Natural killer cell (primary cell): Measurements from ENCODE around the gene SLC35D3. TPM values are rescaled to one million over a fixed set of nuclear protein-coding genes. Genes with fewer than 3 reads are reported as not detected.
A peak's percentile ranks its signal among the peaks of the same experiment; 100 is the strongest.
"Not testable (repeated sequence)": the region's sequence is repeated elsewhere in the genome, so short reads cannot be mapped to it uniquely, and the experiment has no call there.

ENCODE experiments used
- ATAC-seq, 3 donors: fragments of 150-1000 bp in 2 of 3; fragments of 200-7000 bp in 1 of 3; cut with Tn5 transposase; 1 replicate in 1 of 3; 2 replicates in 2 of 3; pipeline ENCODE4 v1.10.0; 2021; ENCODE audit warnings: mild to moderate bottlenecking in 2 of 3, moderate library complexity in 2 of 3
- DNase-seq, 2 donors: peaks; one replicate each; pipeline versions ENCODE4 v3.0.0 to v3.0.0-alpha.2; 2013 to 2021; ENCODE audit warnings: mixed read lengths in 1 of 2
- H3K27ac ChIP-seq: one replicate; pipeline ENCODE4 v1.5.1; 2013; ENCODE audit warnings: mild to moderate bottlenecking, low read length
- H3K27me3 ChIP-seq: one replicate; pipeline ENCODE4 v1.6.1; 2013; ENCODE audit warnings: low read length; ENCODE audit not compliant: control insufficient read depth, insufficient read depth
- H3K36me3 ChIP-seq: one replicate; pipeline ENCODE4 v1.6.1; 2013; ENCODE audit warnings: low read length; ENCODE audit not compliant: control insufficient read depth, insufficient read depth
- H3K4me1 ChIP-seq: one replicate; pipeline ENCODE4 v1.6.1; 2013; ENCODE audit warnings: low read length; ENCODE audit not compliant: control insufficient read depth, insufficient read depth
- H3K4me3 ChIP-seq: one replicate; pipeline ENCODE4 v1.5.1; 2013; ENCODE audit warnings: low read length
- H3K9me3 ChIP-seq: one replicate; pipeline ENCODE4 v1.6.1; 2013; ENCODE audit warnings: low read length; ENCODE audit not compliant: control insufficient read depth, insufficient read depth
- H3K27ac Mint-ChIP-seq, 2 donors: one replicate each; pipeline ENCODE4 v1.8.0; 2022; ENCODE audit warnings: mild to moderate bottlenecking in 2 of 2, mixed read lengths in 2 of 2, moderate library complexity in 1 of 2
- H3K27me3 Mint-ChIP-seq, 2 donors: one replicate each; pipeline ENCODE4 v1.8.0; 2022; ENCODE audit warnings: low read depth in 2 of 2, mixed read lengths in 2 of 2
- H3K36me3 Mint-ChIP-seq: one replicate; pipeline ENCODE4 v1.8.0; 2022; ENCODE audit warnings: mixed read lengths
- H3K4me1 Mint-ChIP-seq, 2 donors: one replicate each; pipeline ENCODE4 v1.8.0; 2022; ENCODE audit warnings: mixed read lengths in 2 of 2
- H3K4me3 Mint-ChIP-seq: one replicate; pipeline ENCODE4 v1.8.0; 2022; ENCODE audit warnings: mild to moderate bottlenecking, moderate library complexity, mixed read lengths
- H3K9me3 Mint-ChIP-seq, 2 donors: one replicate each; pipeline ENCODE4 v1.8.0; 2022; ENCODE audit warnings: mixed read lengths in 2 of 2
- WGBS: methylation state at CpG from one replicate; pipeline ENCODE4 v1.1.7; 2013; ENCODE audit warnings: missing lambda C conversion rate; ENCODE audit not compliant: insufficient coverage; 5-methylcytosine and 5-hydroxymethylcytosine counted together
- intact Hi-C: fragments of 100-400 bp; cut with micrococcal nuclease; formaldehyde crosslinking; loops from one replicate; pipeline ENCODE4 v1.14.2; 2022
- total RNA-seq, 4 donors: library from RNA; stranded (reverse); fragments of 120-200 nt in 1 of 4; gene quantifications; one replicate each; pipeline versions ENCODE4 v1.2.3 to v1.2.4, GENCODE V29; 2013 to 2022
- TF ChIP-seq, protein P1 (sequence below): fragments of 200-600 bp; IDR thresholded peaks from one replicate; pipeline ENCODE4 v1.8.0; 2022; ENCODE audit warnings: antibody characterized with exemption

The SLC35D3 gene, protein sequence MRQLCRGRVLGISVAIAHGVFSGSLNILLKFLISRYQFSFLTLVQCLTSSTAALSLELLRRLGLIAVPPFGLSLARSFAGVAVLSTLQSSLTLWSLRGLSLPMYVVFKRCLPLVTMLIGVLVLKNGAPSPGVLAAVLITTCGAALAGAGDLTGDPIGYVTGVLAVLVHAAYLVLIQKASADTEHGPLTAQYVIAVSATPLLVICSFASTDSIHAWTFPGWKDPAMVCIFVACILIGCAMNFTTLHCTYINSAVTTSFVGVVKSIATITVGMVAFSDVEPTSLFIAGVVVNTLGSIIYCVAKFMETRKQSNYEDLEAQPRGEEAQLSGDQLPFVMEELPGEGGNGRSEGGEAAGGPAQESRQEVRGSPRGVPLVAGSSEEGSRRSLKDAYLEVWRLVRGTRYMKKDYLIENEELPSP
- total RNA-seq, result under 1 TPM in 1 of 3 donors, not detected in 2; 0.28 TPM
- 0.09 TPM for total RNA-seq (2013)

DNA sequence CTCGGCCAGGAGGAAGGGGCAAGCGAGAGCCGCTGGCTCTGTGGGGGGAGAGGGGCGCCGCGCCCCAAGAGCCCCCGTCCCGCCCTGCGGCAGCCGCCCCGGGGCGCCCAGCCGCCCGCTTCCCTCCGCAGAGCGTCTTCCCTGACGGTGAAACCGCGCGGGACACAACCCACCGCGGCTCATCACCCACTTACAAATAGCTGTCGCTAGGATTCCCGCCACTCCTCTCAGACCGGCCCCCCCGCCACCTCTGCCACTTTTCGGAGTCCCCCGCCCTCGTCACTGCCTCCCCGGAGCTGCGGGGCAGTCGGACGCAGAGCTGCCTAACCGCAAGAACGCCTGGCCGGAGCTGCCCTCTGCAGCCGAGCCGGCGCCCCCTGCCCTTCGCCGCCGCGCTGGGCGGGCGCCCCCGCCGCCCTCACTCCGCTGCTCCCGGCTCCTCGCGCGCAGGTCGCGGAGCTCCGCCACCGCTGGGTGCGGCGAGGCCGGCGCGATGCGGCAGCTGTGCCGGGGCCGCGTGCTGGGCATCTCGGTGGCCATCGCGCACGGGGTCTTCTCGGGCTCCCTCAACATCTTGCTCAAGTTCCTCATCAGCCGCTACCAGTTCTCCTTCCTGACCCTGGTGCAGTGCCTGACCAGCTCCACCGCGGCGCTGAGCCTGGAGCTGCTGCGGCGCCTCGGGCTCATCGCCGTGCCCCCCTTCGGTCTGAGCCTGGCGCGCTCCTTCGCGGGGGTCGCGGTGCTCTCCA, at the start of gene SLC35D3:
SLC35D3 (plus strand) TSS at position 366 of the 749 bp plus-strand sequence; CDS start at position 494, 128 bp downstream.
- H3K4me3 ChIP-seq, result peak within 1 kb of the TSS; percentile 14
- Mint-ChIP-seq H3K36me3 (no peaks in the 10 kb centered on the region), H3K27me3 (peaks cover 49 to 50% of the 10 kb centered on the region in 2 donors), H3K9me3 (no peaks in the 10 kb centered on the region), H3K27ac (no peak within 1 kb of the TSS), H3K4me3 (peak within 1 kb of the TSS; percentile 88), H3K4me1 (peaks cover 26 to 37% of the 10 kb centered on the region in 2 donors)
- ATAC-seq (peak; percentile 37 to 53 (median 51)), DNase-seq (peak in 1 of 2 donors; percentile 37)
- H3K9me3 ChIP-seq, result no peaks in the 10 kb centered on the region
- H3K27me3 ChIP-seq, result peaks cover 31% of the 10 kb centered on the region
- H3K4me1 ChIP-seq, result peaks cover 39% of the 10 kb centered on the region
- TF ChIP-seq, protein P1, sequence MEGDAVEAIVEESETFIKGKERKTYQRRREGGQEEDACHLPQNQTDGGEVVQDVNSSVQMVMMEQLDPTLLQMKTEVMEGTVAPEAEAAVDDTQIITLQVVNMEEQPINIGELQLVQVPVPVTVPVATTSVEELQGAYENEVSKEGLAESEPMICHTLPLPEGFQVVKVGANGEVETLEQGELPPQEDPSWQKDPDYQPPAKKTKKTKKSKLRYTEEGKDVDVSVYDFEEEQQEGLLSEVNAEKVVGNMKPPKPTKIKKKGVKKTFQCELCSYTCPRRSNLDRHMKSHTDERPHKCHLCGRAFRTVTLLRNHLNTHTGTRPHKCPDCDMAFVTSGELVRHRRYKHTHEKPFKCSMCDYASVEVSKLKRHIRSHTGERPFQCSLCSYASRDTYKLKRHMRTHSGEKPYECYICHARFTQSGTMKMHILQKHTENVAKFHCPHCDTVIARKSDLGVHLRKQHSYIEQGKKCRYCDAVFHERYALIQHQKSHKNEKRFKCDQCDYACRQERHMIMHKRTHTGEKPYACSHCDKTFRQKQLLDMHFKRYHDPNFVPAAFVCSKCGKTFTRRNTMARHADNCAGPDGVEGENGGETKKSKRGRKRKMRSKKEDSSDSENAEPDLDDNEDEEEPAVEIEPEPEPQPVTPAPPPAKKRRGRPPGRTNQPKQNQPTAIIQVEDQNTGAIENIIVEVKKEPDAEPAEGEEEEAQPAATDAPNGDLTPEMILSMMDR, result no peak
- H3K27ac ChIP-seq, result no peak within 1 kb of the TSS
- intact Hi-C loops, result no loop called here
- WGBS, result under 1% methylated on average over 86 of the region's 86 CpGs
- no peaks in the 10 kb centered on the region for H3K36me3 ChIP-seq

DNA sequence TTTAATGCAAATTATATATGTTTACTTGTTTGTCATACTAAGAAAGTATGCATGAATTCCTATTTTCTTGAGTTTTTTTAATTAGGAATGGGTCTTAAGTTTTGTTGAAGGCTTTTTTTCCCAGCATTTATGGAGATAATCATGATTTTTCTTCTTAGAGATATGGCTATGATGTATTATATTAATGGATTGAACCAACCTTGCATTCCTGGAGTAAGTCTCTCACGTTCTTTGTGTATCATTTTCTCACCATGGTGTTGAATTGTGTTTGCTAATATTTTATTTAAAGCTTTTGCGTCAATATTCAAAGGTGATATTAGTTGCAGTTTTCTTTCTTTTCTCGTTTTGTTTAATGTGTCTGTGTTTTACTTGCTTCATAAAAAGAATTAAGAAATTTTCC, 48.4 kb upstream of the SLC35D3 start:
- Histone ChIP-seq H3K36me3 (peaks cover 15% of the 10 kb centered on the region), H3K27me3 (no peaks in the 10 kb centered on the region), H3K9me3 (peaks cover 3% of the 10 kb centered on the region), H3K4me1 (no peaks in the 10 kb centered on the region), H3K4me3 (no peak overlapping the region), H3K27ac (no peak overlapping the region)
- intact Hi-C loops, result no loop called here
- ATAC-seq (no peak), DNase-seq (no peak)
- WGBS, result 93% methylated on average over 2 of the region's 3 CpGs
- Mint-ChIP-seq H3K27me3 (no peaks in the 10 kb centered on the region), H3K36me3 (peaks cover 30% of the 10 kb centered on the region), H3K4me1 (no peaks in the 10 kb centered on the region), H3K27ac (no peak overlapping the region), H3K9me3 (peaks cover 2 to 14% of the 10 kb centered on the region in 2 donors), H3K4me3 (no peak overlapping the region)
- TF ChIP-seq, protein P1, result no peak

DNA sequence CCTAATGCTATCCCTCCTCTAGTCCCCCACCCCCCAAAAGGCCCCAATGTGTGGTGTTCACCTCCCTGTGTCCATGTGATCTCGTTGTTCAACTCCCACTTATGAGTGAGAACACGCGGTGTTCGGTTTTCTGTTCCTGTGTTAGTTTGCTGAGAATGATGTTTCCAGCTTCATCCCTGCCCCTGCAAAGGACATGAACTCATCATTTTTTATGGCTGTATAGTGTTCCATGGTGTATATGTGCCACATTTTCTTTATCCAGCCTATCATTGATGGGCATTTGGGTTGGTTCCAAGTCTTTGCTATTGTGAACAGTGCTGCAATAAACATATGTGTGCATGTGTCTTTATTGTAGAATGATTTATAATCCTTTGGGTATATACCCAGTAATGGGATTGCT, 45.6 kb upstream of the SLC35D3 start:
- H3K9me3 Mint-ChIP-seq, result peaks cover 2 to 14% of the 10 kb centered on the region in 2 donors
- H3K4me3 ChIP-seq, H3K4me3 Mint-ChIP-seq, intact Hi-C loops, H3K27me3 Mint-ChIP-seq, H3K27ac Mint-ChIP-seq, ATAC-seq, H3K27me3 ChIP-seq, H3K27ac ChIP-seq, H3K4me1 ChIP-seq, DNase-seq, H3K4me1 Mint-ChIP-seq, H3K9me3 ChIP-seq: not testable (repeated sequence)
- peaks cover 30% of the 10 kb centered on the region for H3K36me3 Mint-ChIP-seq
- H3K36me3 ChIP-seq, result peaks cover 15% of the 10 kb centered on the region
- WGBS, result 100% methylated on average over 4 of the region's 4 CpGs
